Memory B cell (primary cell): Measurements from ENCODE around the gene UGT1A1.

Experiments used
- ATAC-seq: fragments of 150-1000 bp; cut with Tn5 transposase; 2 replicates; pipeline ENCODE4 v1.10.0; 2021; ENCODE audit warnings: low read depth, mild to moderate bottlenecking, moderate library complexity
- DNase-seq, 2 donors: peaks; one replicate each; pipeline ENCODE4 v3.0.0; 2022; ENCODE audit warnings: low spot score in 2 of 2
- H3K27ac Mint-ChIP-seq: one replicate; pipeline ENCODE4 v1.8.0; 2022; ENCODE audit warnings: mild to moderate bottlenecking, moderate library complexity, mixed read lengths
- H3K27me3 Mint-ChIP-seq: one replicate; pipeline ENCODE4 v1.8.0; 2022; ENCODE audit warnings: mixed read lengths
- H3K36me3 Mint-ChIP-seq: one replicate; pipeline ENCODE4 v1.8.0; 2022; ENCODE audit warnings: mild to moderate bottlenecking, mixed read lengths
- H3K4me1 Mint-ChIP-seq: one replicate; pipeline ENCODE4 v1.8.0; 2022; ENCODE audit warnings: mixed read lengths
- H3K4me3 Mint-ChIP-seq: one replicate; pipeline ENCODE4 v1.8.0; 2022; ENCODE audit warnings: mild to moderate bottlenecking, moderate library complexity, mixed read lengths
- H3K9me3 Mint-ChIP-seq: one replicate; pipeline ENCODE4 v1.8.0; 2022; ENCODE audit warnings: mixed read lengths

UGT1A1 gene

DNA sequence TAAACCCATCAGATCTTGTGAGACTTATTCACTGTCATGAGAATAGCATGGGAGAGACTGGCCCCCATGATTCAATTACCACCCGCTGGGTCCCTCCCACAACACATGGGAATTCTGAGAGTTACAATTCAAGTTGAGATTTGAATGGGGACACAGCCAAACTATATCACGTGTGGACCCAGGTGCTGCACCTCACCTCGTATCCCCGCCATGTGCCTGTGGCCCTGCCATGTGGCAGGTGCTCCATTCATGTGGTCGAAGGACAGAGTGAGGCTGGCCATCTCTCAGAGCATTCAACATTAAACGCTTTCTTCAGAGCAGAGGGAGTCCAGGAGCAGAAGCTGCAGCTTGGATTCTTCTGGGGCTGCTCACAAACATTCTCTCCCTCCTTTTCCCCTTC, 50.3 kb downstream of the UGT1A1 start:
- ATAC-seq (no peak), DNase-seq (no peak)
- Mint-ChIP-seq H3K4me3 (no peak overlapping the region), H3K36me3 (no peaks in the 10 kb centered on the region), H3K9me3 (no peaks in the 10 kb centered on the region), H3K27ac (no peak overlapping the region), H3K4me1 (no peaks in the 10 kb centered on the region), H3K27me3 (peaks cover 8% of the 10 kb centered on the region)

- ATAC-seq, result no peak
- Mint-ChIP-seq H3K4me1 (no peaks in the 10 kb centered on the region), H3K27me3 (peaks cover 8% of the 10 kb centered on the region), H3K36me3 (no peaks in the 10 kb centered on the region), H3K4me3 (no peak overlapping the region), H3K27ac (no peak overlapping the region), H3K9me3 (no peaks in the 10 kb centered on the region)
- no peak for DNase-seq
These were observed 51.0 kb downstream of the UGT1A1 start for GRCh38 chr2:233811087-233811486.

DNA sequence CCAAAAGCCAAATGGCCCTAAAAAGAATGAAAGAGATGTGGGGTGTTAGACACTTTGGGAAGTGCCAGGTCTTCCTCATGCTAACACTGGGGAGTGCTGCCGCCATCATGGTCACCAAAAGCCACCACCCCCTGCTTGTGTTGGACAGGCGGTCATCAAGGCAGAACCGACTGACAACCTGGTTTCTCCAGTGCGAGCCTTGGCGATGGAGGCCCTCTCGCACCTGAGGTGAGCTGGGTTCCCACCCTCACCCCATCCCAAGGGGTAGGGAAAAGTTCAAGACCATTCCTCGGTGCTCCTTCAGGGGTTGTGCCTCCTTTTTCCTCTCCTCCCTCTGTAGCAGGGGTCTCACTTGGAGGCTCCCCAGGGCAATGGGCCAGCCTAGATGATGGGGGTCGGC, 51.7 kb downstream of the UGT1A1 start:
- ATAC-seq, result no peak

GRCh38 chr2:233813236-233814055, 53.4 kb downstream of the UGT1A1 start:
- Mint-ChIP-seq H3K4me3 (no peak overlapping the region), H3K9me3 (no peaks in the 10 kb centered on the region), H3K36me3 (no peaks in the 10 kb centered on the region), H3K27me3 (peaks cover 13% of the 10 kb centered on the region), H3K4me1 (no peaks in the 10 kb centered on the region), H3K27ac (no peak overlapping the region)
- ATAC-seq, result no peak
- DNase-seq, result no peak

More for the DNA sequence above, 51.7 kb downstream of the UGT1A1 start:
- peaks cover 8% of the 10 kb centered on the region for H3K27me3 Mint-ChIP-seq
- DNase-seq, result no peak
- no peak overlapping the region for H3K4me3 Mint-ChIP-seq
- H3K36me3 Mint-ChIP-seq, result no peaks in the 10 kb centered on the region
- no peaks in the 10 kb centered on the region for H3K4me1 Mint-ChIP-seq
- no peaks in the 10 kb centered on the region for H3K9me3 Mint-ChIP-seq
- H3K27ac Mint-ChIP-seq, result no peak overlapping the region

GRCh38 chr2:233814056-233814835, 54.2 kb downstream of the UGT1A1 start:
- no peak overlapping the region for H3K27ac Mint-ChIP-seq
- H3K9me3 Mint-ChIP-seq, result no peaks in the 10 kb centered on the region
- ATAC-seq (no peak), DNase-seq (no peak)
- H3K4me1 Mint-ChIP-seq, result no peaks in the 10 kb centered on the region
- H3K36me3 Mint-ChIP-seq, result no peaks in the 10 kb centered on the region
- peaks cover 16% of the 10 kb centered on the region for H3K27me3 Mint-ChIP-seq
- no peak overlapping the region for H3K4me3 Mint-ChIP-seq

- Mint-ChIP-seq H3K36me3 (no peaks in the 10 kb centered on the region), H3K27ac (no peak overlapping the region), H3K4me3 (no peak overlapping the region), H3K4me1 (no peaks in the 10 kb centered on the region), H3K9me3 (no peaks in the 10 kb centered on the region), H3K27me3 (peaks cover 13% of the 10 kb centered on the region)
- DNase-seq (no peak), ATAC-seq (no peak)
These were observed 55.8 kb downstream of the UGT1A1 start for GRCh38 chr2:233815861-233816260.

DNA sequence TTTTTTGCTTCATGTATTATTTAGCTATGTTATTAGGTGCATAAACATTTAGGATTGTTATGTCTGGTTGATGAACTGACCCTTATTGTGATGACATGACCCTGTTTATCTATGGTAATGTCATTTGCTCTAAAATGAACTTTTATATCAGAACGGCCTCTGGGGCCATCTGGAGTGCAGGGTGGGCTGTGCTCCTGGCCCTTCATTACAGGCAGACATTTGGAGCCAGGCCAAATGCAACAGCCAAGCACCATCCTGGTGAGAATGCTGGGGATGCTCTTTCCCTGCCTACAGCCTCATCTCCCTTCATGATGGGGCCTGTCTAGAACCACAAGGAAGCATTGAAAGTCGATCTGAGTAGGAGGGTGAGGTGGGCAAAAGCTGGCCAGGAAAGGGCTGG, 56.3 kb downstream of the UGT1A1 start:
- H3K27me3 Mint-ChIP-seq, result peaks cover 13% of the 10 kb centered on the region
- H3K4me1 Mint-ChIP-seq, result no peaks in the 10 kb centered on the region
- no peak for DNase-seq

DNA sequence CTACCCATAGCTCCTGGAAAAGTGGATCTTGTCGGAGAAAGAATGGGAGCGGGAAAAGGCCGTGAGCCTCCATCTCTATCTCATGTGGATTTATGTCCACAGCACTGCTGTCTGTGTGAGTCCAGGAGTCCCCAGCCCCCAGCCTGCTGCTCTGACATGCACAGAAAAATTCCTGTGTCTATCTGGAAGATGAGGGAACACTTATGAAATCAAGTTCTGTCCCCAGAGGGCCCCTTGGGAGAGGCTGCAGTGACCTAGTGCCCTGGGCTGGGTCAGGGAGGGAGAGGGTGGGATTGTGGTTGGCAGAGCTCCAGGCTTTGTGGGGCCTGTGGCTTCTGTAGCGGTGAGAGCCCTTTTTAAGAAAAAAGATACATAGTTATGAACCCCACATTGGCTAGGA, 56.7 kb downstream of the UGT1A1 start:
- Mint-ChIP-seq H3K27ac (no peak overlapping the region), H3K9me3 (no peaks in the 10 kb centered on the region), H3K4me3 (no peak overlapping the region), H3K4me1 (no peaks in the 10 kb centered on the region), H3K36me3 (no peaks in the 10 kb centered on the region), H3K27me3 (peaks cover 13% of the 10 kb centered on the region)
- DNase-seq (no peak), ATAC-seq (no peak)

More for the DNA sequence above, 56.3 kb downstream of the UGT1A1 start:
- ATAC-seq, result no peak
- Mint-ChIP-seq H3K27ac (no peak overlapping the region), H3K36me3 (no peaks in the 10 kb centered on the region), H3K4me3 (no peak overlapping the region), H3K9me3 (no peaks in the 10 kb centered on the region)

GRCh38 chr2:233817361-233817911, 57.4 kb downstream of the UGT1A1 start:
- Mint-ChIP-seq H3K27ac (no peak overlapping the region), H3K9me3 (no peaks in the 10 kb centered on the region)

GRCh38 chr2:233817995-233818638, 58.0 kb downstream of the UGT1A1 start:
- Mint-ChIP-seq H3K27me3 (peaks cover 11% of the 10 kb centered on the region), H3K27ac (no peak overlapping the region), H3K4me3 (no peak overlapping the region), H3K9me3 (no peaks in the 10 kb centered on the region), H3K36me3 (no peaks in the 10 kb centered on the region), H3K4me1 (no peaks in the 10 kb centered on the region)
- ATAC-seq, result no peak
- no peak for DNase-seq

More at GRCh38 chr2:233817361-233817911, 57.4 kb downstream of the UGT1A1 start:
- Mint-ChIP-seq H3K4me3 (no peak overlapping the region), H3K36me3 (no peaks in the 10 kb centered on the region), H3K27me3 (peaks cover 11% of the 10 kb centered on the region), H3K4me1 (no peaks in the 10 kb centered on the region)
- DNase-seq (no peak), ATAC-seq (no peak)

- peaks cover 11% of the 10 kb centered on the region for H3K27me3 Mint-ChIP-seq
- no peaks in the 10 kb centered on the region for H3K4me1 Mint-ChIP-seq
- DNase-seq (no peak), ATAC-seq (no peak)
- no peaks in the 10 kb centered on the region for H3K36me3 Mint-ChIP-seq
- H3K27ac Mint-ChIP-seq, result no peak overlapping the region
- no peaks in the 10 kb centered on the region for H3K9me3 Mint-ChIP-seq
- no peak overlapping the region for H3K4me3 Mint-ChIP-seq
These were observed 58.9 kb downstream of the UGT1A1 start for GRCh38 chr2:233818639-233819621.

DNA sequence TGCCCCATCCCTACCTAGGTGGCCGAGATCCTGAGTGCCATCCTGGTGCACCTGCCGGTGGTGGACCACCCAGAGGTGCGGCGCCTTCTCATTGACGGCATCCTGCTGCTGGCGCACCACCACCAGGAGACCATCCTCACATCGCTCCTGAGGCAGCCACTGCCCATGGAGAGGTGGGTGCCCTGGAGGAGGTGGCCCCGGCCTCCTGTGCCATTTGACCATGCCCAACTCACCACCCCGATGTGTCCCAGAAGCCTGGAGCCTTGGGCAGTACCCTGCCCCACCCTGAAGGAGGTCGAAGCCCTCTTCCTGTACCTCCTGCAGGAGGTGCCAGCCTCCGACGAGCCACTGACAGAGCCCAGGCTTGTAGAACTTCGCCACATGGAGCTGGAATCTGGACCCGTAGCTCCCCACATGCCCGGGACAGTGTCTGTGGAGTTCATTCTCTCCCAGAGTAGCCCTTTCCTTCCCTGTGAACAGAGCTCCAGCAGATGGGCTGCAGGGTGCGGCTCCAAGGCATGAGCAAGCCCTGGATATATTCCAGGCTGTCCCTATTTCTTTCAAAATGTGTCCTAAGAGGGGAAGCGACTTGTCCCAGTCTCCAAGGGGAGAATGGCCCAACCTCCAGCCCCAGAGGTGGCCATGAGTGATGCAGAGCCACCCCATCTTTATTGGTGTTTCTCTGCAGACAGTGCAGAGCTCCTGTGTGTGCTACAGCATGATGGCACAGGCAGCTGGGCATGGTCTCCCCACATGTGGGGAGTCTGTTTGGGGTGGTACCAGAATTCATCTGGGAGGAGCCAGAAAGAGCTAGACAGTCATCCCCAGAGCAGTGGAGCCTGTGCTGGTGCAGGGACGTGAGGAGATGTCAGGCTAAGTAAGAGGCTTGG, 60.1 kb downstream of the UGT1A1 start:
- Mint-ChIP-seq H3K36me3 (no peaks in the 10 kb centered on the region), H3K4me3 (no peak overlapping the region), H3K27me3 (peaks cover 11% of the 10 kb centered on the region), H3K4me1 (no peaks in the 10 kb centered on the region), H3K9me3 (no peaks in the 10 kb centered on the region), H3K27ac (no peak overlapping the region)
- ATAC-seq (no peak), DNase-seq (no peak)
